HepG2 (cell line): ENCODE data around the gene ERFL. TPM values are rescaled to one million over a fixed set of nuclear protein-coding genes. Genes with fewer than 3 reads are reported as not detected.

Experiments
- ATF4 ChIP-seq, 2 experiments: fragments of 450-650 bp in 1 of 2; sonication (generic) in 1 of 2; formaldehyde crosslinking; IDR thresholded peaks; 2 replicates each; pipeline versions ENCODE4 v1.5.0 to v1.8.0; 2020 to 2022; ENCODE audit warnings: mild to moderate bottlenecking in 1 of 2, missing genetic modification reagents in 1 of 2
- FIP1L1 ChIP-seq: fragments of 200-400 bp; formaldehyde crosslinking; IDR thresholded peaks from 2 replicates; pipeline ENCODE4 v1.6.1; 2018; ENCODE audit warnings: low read depth, mild to moderate bottlenecking, low read length, moderate library complexity, borderline replicate concordance; ENCODE audit not compliant: insufficient read depth
- HNRNPH1 ChIP-seq: fragments of 200-400 bp; formaldehyde crosslinking; optimal IDR thresholded peaks from 2 replicates; pipeline ENCODE3; 2017; ENCODE audit warnings: mild to moderate bottlenecking, low read depth, low read length
- NFKB2 ChIP-seq: sonication (generic); formaldehyde crosslinking; IDR thresholded peaks from 2 replicates; pipeline ENCODE4 v1.4.0; 2020; ENCODE audit warnings: missing genetic modification reagents, borderline replicate concordance
- PAF1 ChIP-seq: IDR thresholded peaks from 2 replicates; pipeline ENCODE4 v1.6.1; 2016; ENCODE audit warnings: missing genetic modification reagents, missing compliant biosample characterization
- RFXANK ChIP-seq: IDR thresholded peaks from 2 replicates; pipeline ENCODE4 v1.6.1; 2016
- SNAI1 ChIP-seq: sonication (generic); formaldehyde crosslinking; IDR thresholded peaks from 2 replicates; pipeline ENCODE4 v1.5.0; 2020; ENCODE audit warnings: mild to moderate bottlenecking, missing genetic modification reagents, borderline replicate concordance
- SP5 ChIP-seq: IDR thresholded peaks from 2 replicates; pipeline ENCODE4 v1.6.1; 2016; ENCODE audit warnings: low read depth, borderline replicate concordance
- SRY ChIP-seq: sonication (generic); formaldehyde crosslinking; IDR thresholded peaks from 2 replicates; pipeline ENCODE4 v1.8.0; 2022; ENCODE audit warnings: mild to moderate bottlenecking, missing genetic modification reagents
- THYN1 ChIP-seq: sonication (generic); formaldehyde crosslinking; IDR thresholded peaks from 2 replicates; pipeline ENCODE4 v1.8.1; 2023; ENCODE audit warnings: low read depth, mild to moderate bottlenecking, moderate library complexity, missing genetic modification reagents, borderline replicate concordance
- USF2 ChIP-seq, 2 experiments: sonication (generic) in 1 of 2; formaldehyde crosslinking in 1 of 2; IDR thresholded peaks; 2 replicates each; pipeline versions ENCODE4 v1.5.1 to v1.6.1; 2011 to 2020; ENCODE audit warnings: borderline replicate concordance in 1 of 2, low read depth in 1 of 2, low read length in 1 of 2, mild to moderate bottlenecking in 1 of 2, missing genetic modification reagents in 1 of 2, moderate library complexity in 1 of 2
- YY1 ChIP-seq: IDR thresholded peaks from 2 replicates; pipeline ENCODE4 v1.6.1; 2011; ENCODE audit warnings: low read length, low read depth, moderate library complexity, mild to moderate bottlenecking; ENCODE audit not compliant: insufficient read depth, insufficient replicate concordance
- ZC3H13 ChIP-seq: sonication (generic); formaldehyde crosslinking; IDR thresholded peaks from 2 replicates; pipeline ENCODE4 v1.8.1; 2023; ENCODE audit warnings: mild to moderate bottlenecking, missing genetic modification reagents, moderate library complexity
- ZMAT5 ChIP-seq: sonication (generic); formaldehyde crosslinking; IDR thresholded peaks from 2 replicates; pipeline ENCODE4 v1.5.0; 2020; ENCODE audit warnings: mild to moderate bottlenecking, low read depth, missing genetic modification reagents, borderline replicate concordance
- ZMYM4 ChIP-seq: sonication (generic); formaldehyde crosslinking; IDR thresholded peaks from 2 replicates; pipeline ENCODE4 v1.8.1; 2023; ENCODE audit warnings: mild to moderate bottlenecking, missing genetic modification reagents
- ZNF12 ChIP-seq: sonication (generic); formaldehyde crosslinking; IDR thresholded peaks from 2 replicates; pipeline ENCODE4 v1.5.0; 2020; ENCODE audit warnings: missing genetic modification reagents
- ZNF207 ChIP-seq: fragments of 450-650 bp; IDR thresholded peaks from 2 replicates; pipeline ENCODE4 v1.6.1; 2016; ENCODE audit warnings: antibody characterized with exemption, borderline replicate concordance
- ZNF329 ChIP-seq: sonication (generic); formaldehyde crosslinking; IDR thresholded peaks from 2 replicates; pipeline ENCODE4 v1.9.0; 2021; ENCODE audit warnings: low read depth, mild to moderate bottlenecking, missing genetic modification reagents
- ZNF431 ChIP-seq: sonication (generic); formaldehyde crosslinking; IDR thresholded peaks from 2 replicates; pipeline ENCODE4 v1.9.0; 2022; ENCODE audit warnings: missing genetic modification reagents, low read depth, mild to moderate bottlenecking, borderline replicate concordance
- ZNF460 ChIP-seq: sonication (generic); formaldehyde crosslinking; IDR thresholded peaks from 2 replicates; pipeline ENCODE4 v1.5.1; 2020; ENCODE audit warnings: missing genetic modification reagents, mild to moderate bottlenecking, borderline replicate concordance
- ZNF547 ChIP-seq: sonication (generic); formaldehyde crosslinking; IDR thresholded peaks from 2 replicates; pipeline ENCODE4 v1.5.1; 2020; ENCODE audit warnings: mild to moderate bottlenecking, missing genetic modification reagents
- ZNF567 ChIP-seq: sonication (generic); formaldehyde crosslinking; IDR thresholded peaks from 2 replicates; pipeline ENCODE4 v1.8.1; 2023; ENCODE audit warnings: mild to moderate bottlenecking, missing genetic modification reagents, borderline replicate concordance
- ZNF597 ChIP-seq: sonication (generic); formaldehyde crosslinking; IDR thresholded peaks from 2 replicates; pipeline ENCODE4 v1.5.0; 2020; ENCODE audit warnings: missing genetic modification reagents
- ZNF674 ChIP-seq: sonication (generic); formaldehyde crosslinking; IDR thresholded peaks from 2 replicates; pipeline ENCODE4 v1.5.0; 2020; ENCODE audit warnings: low read depth, mild to moderate bottlenecking, missing genetic modification reagents
- polyA plus RNA-seq, 8 experiments: library from polyadenylated mRNA; depleted of rRNA in 3 of 8; stranded (reverse) in 7 of 8; unstranded in 1 of 8; fragments of >200 nt; fragmentation: Illumina TruSeq in 4 of 8; extraction: Trizol in 4 of 8; gene quantifications; 2 replicates each; pipeline versions ENCODE4 v1.2.1 to v1.2.3, GENCODE V29; 2011 to 2016; ENCODE audit warnings: low read depth in 4 of 8, missing spikeins in 1 of 8, mixed read lengths in 1 of 8; ENCODE audit not compliant: insufficient read depth in 1 of 8
- total RNA-seq, 5 experiments: library from RNA; depleted of rRNA; stranded (reverse); fragments of >200 nt; fragmentation: Illumina TruSeq; extraction: Trizol; gene quantifications; 2 replicates each; pipeline ENCODE4 v1.2.3, GENCODE V29; 2016; ENCODE audit warnings: low read depth in 1 of 5

The ERFL gene
- total and polyA plus RNA-seq, 2 of the 13 experiments (the other 11 are each of a cell fraction or from before 2014, with no cell fraction given) = not detected

- no peak for TF ChIP-seq USF2 (IDR thresholded peaks at IDR 0.05; ENCODE audit: low read depth, low read length)
- TF ChIP-seq USF2 (CRISPR knock-in tag; IDR thresholded peaks at IDR 0.05; ENCODE audit: borderline replicate concordance) = no peak
- no peak; the same call in 1 of the 2 replicates for TF ChIP-seq ZNF431 (CRISPR knock-in tag)
- no peak for TF ChIP-seq ZNF12
- peak; percentile 86 for TF ChIP-seq ZC3H13 (CRISPR knock-in tag)
- peak; percentile 86; the same call in 1 of the 2 replicates for TF ChIP-seq ZNF567 (CRISPR knock-in tag)
- TF ChIP-seq ZNF329 (CRISPR knock-in tag) = peak; percentile 56; the same call in 1 of the 2 replicates
- peak; percentile 73 for TF ChIP-seq ZMYM4 (CRISPR knock-in tag)
- peak in 1 of 2 experiments; percentile 49; a peak in 2 of 4 replicates for TF ChIP-seq ATF4 (CRISPR knock-in tag; IDR thresholded peaks at IDR 0.05)
- TF ChIP-seq ZNF547 = no peak
- TF ChIP-seq PAF1 (CRISPR knock-in tag) = no peak
- TF ChIP-seq ZNF597 = no peak
- no peak for TF ChIP-seq ZNF460
- no peak for TF ChIP-seq ZMAT5
- TF ChIP-seq THYN1 (CRISPR knock-in tag) = no peak
- TF ChIP-seq SNAI1 = peak; percentile 82
- no peak for TF ChIP-seq HNRNPH1
- TF ChIP-seq NFKB2 (CRISPR knock-in tag) = peak; percentile 84; the same call in 1 of the 2 replicates
- TF ChIP-seq FIP1L1 = 0 out of 2 replicates have a peak, but pooled peaks have one; percentile 57
- TF ChIP-seq SP5 = no peak; the same call in 1 of the 2 replicates
- peak; percentile 87 for TF ChIP-seq YY1
- TF ChIP-seq SRY (CRISPR knock-in tag) = no peak
- TF ChIP-seq RFXANK (CRISPR knock-in tag) = no peak
- no peak for TF ChIP-seq ZNF207
- no peak for TF ChIP-seq ZNF674 (CRISPR knock-in tag)
Measured at GRCh38 chr19:41883821-41884733, 44.2 kb downstream of the ERFL start (continued).
